ENCODE data around the gene RDH16. TPM values are rescaled to one million over a fixed set of nuclear protein-coding genes. Genes with fewer than 3 reads are reported as not detected.

RDH16 gene
- total RNA-seq: 1 to 10 TPM in 2 of 4 donors, under 1 TPM in 2; 0.84 to 4.7 (median 1.0) TPM

- H3K4me3 ChIP-seq (ENCODE audit: low read depth, poor library complexity, severe bottlenecking): no peak within 1 kb of the TSS
- DNase-seq (ENCODE audit: low spot score in 2 of 2): peak in 1 of 2 donors; percentile 39
- intact Hi-C loops (cut with DNase I; ENCODE audit: low total_unique reads): no loop called here
- TF ChIP-seq, protein P1, sequence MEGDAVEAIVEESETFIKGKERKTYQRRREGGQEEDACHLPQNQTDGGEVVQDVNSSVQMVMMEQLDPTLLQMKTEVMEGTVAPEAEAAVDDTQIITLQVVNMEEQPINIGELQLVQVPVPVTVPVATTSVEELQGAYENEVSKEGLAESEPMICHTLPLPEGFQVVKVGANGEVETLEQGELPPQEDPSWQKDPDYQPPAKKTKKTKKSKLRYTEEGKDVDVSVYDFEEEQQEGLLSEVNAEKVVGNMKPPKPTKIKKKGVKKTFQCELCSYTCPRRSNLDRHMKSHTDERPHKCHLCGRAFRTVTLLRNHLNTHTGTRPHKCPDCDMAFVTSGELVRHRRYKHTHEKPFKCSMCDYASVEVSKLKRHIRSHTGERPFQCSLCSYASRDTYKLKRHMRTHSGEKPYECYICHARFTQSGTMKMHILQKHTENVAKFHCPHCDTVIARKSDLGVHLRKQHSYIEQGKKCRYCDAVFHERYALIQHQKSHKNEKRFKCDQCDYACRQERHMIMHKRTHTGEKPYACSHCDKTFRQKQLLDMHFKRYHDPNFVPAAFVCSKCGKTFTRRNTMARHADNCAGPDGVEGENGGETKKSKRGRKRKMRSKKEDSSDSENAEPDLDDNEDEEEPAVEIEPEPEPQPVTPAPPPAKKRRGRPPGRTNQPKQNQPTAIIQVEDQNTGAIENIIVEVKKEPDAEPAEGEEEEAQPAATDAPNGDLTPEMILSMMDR (IDR thresholded peaks at IDR 0.05): no peak
- no peak for TF ChIP-seq POLR2A (IDR thresholded peaks at IDR 0.05)
- 55 to 61% methylated on average over 10 of the region's 10 CpGs for WGBS, 2 donors
These were observed at the start of gene RDH16 for GRCh38 chr12:56957229-56958052. Gene RDH16 (minus strand): TSS chr12:56957608. CDS start chr12:56957462, 146 bp downstream.

DNA sequence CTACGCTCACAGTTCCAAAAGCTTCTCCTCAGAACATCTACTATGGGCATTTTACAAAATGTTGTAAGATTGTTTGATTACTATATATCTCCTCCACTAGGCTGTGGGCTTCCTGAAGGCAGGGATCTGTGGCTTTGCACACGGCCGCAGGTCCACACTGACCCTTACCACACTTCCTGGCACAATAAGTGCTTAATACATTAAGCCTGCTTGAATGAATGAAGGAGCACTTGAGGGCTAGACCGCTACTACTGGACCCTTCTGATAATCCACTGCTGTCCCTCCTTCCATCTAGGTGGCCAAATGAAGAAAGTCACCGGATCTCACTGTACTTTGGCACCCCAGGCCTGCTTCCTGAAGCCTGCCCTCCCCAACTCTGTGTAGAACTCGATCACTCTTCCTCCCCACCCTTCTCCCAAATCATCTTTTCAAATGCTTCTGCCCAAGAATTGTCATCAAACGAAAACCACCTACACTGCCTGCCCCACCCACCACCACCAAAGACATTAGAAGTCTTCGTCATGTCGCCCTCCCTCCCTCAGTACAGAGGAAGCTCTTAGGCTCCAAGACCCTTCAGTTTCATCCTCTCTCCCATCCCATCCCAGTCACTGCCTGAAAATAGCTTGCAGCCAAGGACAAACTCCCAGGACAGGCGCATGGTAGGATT lies 49.5 kb upstream of the RDH16 start:
- WGBS, 2 donors: 58 to 60% methylated on average over 10 of the region's 10 CpGs
- DNase-seq (ENCODE audit: low spot score in 2 of 2): no peak

GRCh38 chr12:57005980-57006808 lies 48.8 kb upstream of the RDH16 start, which contains the start of gene ZBTB39:
Gene ZBTB39 (minus strand): TSS chr12:57006546. CDS start chr12:57004917, 1,629 bp downstream.
- peak within 1 kb of the TSS; percentile 86 for H3K4me3 ChIP-seq (ENCODE audit: low read depth, poor library complexity, severe bottlenecking)
- TF ChIP-seq, protein P1 (IDR thresholded peaks at IDR 0.05): no peak
- no peak for TF ChIP-seq POLR2A (IDR thresholded peaks at IDR 0.05)
- 1% methylated on average over 10 to 30 of the region's 94 CpGs for WGBS, 2 donors
- no peak for DNase-seq (ENCODE audit: low spot score in 2 of 2)
- intact Hi-C loops (cut with DNase I; ENCODE audit: low total_unique reads): loop anchor here (5.0 to 10.0 kb wide), 2 partner anchors 61 to 179 kb away; no protein-coding TSS in a partner anchor

More for the DNA sequence above, 49.5 kb upstream of the RDH16 start:
- intact Hi-C loops (cut with DNase I; ENCODE audit: low total_unique reads): loop anchor here (5.0 to 10.0 kb wide), 2 partner anchors 60 to 178 kb away; no protein-coding TSS in a partner anchor
- H3K4me3 ChIP-seq (ENCODE audit: low read depth, poor library complexity, severe bottlenecking): no peak overlapping the region
- TF ChIP-seq, protein P1 (IDR thresholded peaks at IDR 0.05): no peak
- no peak for TF ChIP-seq POLR2A (IDR thresholded peaks at IDR 0.05)

DNA sequence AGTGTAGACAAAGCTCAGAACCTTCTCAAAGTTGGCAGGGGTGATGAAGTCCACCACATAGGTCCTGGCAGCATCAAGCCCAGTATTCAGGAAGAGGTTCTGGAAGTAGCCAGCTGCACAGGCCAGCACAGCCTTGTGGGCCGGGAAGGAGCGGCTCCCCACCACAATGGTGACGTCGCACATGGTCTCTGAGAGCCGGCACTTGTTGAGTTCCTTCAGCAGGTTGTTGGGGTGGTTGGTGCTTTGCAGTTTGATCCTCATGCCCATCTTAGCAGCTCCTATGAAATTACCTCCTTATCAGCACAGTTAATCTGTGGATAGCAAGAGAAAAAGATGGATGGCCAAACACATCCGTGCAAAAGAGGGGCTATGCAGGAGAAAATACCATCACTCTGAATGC lies 47.2 kb upstream of the RDH16 start:
- 83 to 86% methylated on average over 6 of the region's 6 CpGs for WGBS, 2 donors
- no peak for DNase-seq (ENCODE audit: low spot score in 2 of 2)
- intact Hi-C loops (cut with DNase I; ENCODE audit: low total_unique reads): loop anchor here (5.0 to 10.0 kb wide), 3 partner anchors 63 to 247 kb away; no protein-coding TSS in a partner anchor

DNA sequence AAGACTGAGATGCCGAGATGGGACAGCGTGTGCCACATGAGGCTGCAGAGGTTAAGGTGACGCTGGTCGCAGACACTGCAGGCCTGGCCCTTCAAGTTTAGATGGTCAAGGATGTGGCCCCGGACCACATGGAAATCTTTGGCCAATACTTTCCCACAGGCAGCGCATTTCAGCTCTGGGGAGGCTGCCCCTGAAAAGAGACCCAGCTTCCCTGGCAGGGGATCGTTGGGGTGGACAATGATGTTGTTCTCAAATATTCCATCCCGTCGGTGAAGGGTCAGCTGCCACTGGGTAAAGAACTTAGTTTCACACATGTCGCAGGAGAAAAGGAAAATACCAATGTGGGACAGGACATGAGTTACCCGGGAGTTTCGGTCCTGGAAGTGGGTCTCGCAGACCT lies 46.0 kb upstream of the RDH16 start:
- 93 to 94% methylated on average over 12 to 13 of the region's 13 CpGs for WGBS, 2 donors
- no peak for DNase-seq (ENCODE audit: low spot score in 2 of 2)
- no peak overlapping the region for H3K4me3 ChIP-seq (ENCODE audit: low read depth, poor library complexity, severe bottlenecking)
- TF ChIP-seq POLR2A (IDR thresholded peaks at IDR 0.05): no peak
- TF ChIP-seq, protein P1 (IDR thresholded peaks at IDR 0.05): no peak
- intact Hi-C loops (cut with DNase I; ENCODE audit: low total_unique reads): loop anchor here (5.0 to 10.0 kb wide), 2 partner anchors 181 to 246 kb away; no protein-coding TSS in a partner anchor

More for the DNA sequence above, 47.2 kb upstream of the RDH16 start:
- no peak overlapping the region for H3K4me3 ChIP-seq (ENCODE audit: low read depth, poor library complexity, severe bottlenecking)
- TF ChIP-seq, protein P1 (IDR thresholded peaks at IDR 0.05): no peak

All from lower leg skin (tissue), 4 donors.